Measurements from ENCODE around the gene STRAP. TPM values are rescaled to one million over a fixed set of nuclear protein-coding genes. Genes with fewer than 3 reads are reported as not detected.

Gene STRAP
- 109 TPM for total RNA-seq
- long read RNA-seq, transcript STRAP-206 (9 exons, 1,698 nt): minor isoform, 111 of 792 reads
- long read RNA-seq, transcript STRAP-202 (10 exons, 1,866 nt): major isoform, 613 of 792 reads
- long read RNA-seq, partial matches to known transcripts: 19 of 792 reads
- long read RNA-seq, other reads (novel, unspliced or antisense): 48 of 792 reads

- peak; percentile 99 for DNase-seq (ENCODE audit: low spot score)
Measured at GRCh38 chr12:15882118-15882971, at the start of gene STRAP. Gene STRAP (plus strand): TSS chr12:15882387. CDS start chr12:15882708, 321 bp downstream.

GRCh38 chr12:15834575-15834974 is 47.6 kb upstream of the STRAP start:
- no peak for DNase-seq (ENCODE audit: low spot score)

- no peak for DNase-seq (ENCODE audit: low spot score)
Measured at GRCh38 chr12:15837141-15837790, 44.9 kb upstream of the STRAP start.

GRCh38 chr12:15839041-15839440 is 43.1 kb upstream of the STRAP start:
- DNase-seq (ENCODE audit: low spot score): no peak

- no peak for DNase-seq (ENCODE audit: low spot score)
Measured at GRCh38 chr12:15839682-15840081, 42.5 kb upstream of the STRAP start.

GRCh38 chr12:15842108-15842507 is 40.1 kb upstream of the STRAP start:
- no peak for DNase-seq (ENCODE audit: low spot score)

- DNase-seq (ENCODE audit: low spot score): no peak
Measured at GRCh38 chr12:15846887-15847286, 35.3 kb upstream of the STRAP start.

- no peak for DNase-seq (ENCODE audit: low spot score)
Measured at GRCh38 chr12:15848606-15849005, 33.6 kb upstream of the STRAP start.

GRCh38 chr12:15851045-15851620 is 31.1 kb upstream of the STRAP start:
- DNase-seq (ENCODE audit: low spot score): no peak

- DNase-seq (ENCODE audit: low spot score): no peak
Measured at GRCh38 chr12:15851919-15852318, 30.3 kb upstream of the STRAP start.

- DNase-seq (ENCODE audit: low spot score): no peak
Measured at GRCh38 chr12:15852383-15852782, 29.8 kb upstream of the STRAP start.

GRCh38 chr12:15853877-15854276 is 28.3 kb upstream of the STRAP start:
- no peak for DNase-seq (ENCODE audit: low spot score)

- no peak for DNase-seq (ENCODE audit: low spot score)
Measured at GRCh38 chr12:15854916-15855315, 27.3 kb upstream of the STRAP start.

- no peak for DNase-seq (ENCODE audit: low spot score)
Measured at GRCh38 chr12:15855646-15856045, 26.5 kb upstream of the STRAP start.

GRCh38 chr12:15856097-15856982 is 25.8 kb upstream of the STRAP start:
- no peak for DNase-seq (ENCODE audit: low spot score)

- DNase-seq (ENCODE audit: low spot score): no peak
Measured at GRCh38 chr12:15858353-15858752, 23.8 kb upstream of the STRAP start.

- no peak for DNase-seq (ENCODE audit: low spot score)
Measured at GRCh38 chr12:15859116-15859515, 23.1 kb upstream of the STRAP start.

GRCh38 chr12:15861404-15861803 is 20.8 kb upstream of the STRAP start:
- DNase-seq (ENCODE audit: low spot score): no peak

GRCh38 chr12:15862840-15863239 is 19.3 kb upstream of the STRAP start:
- DNase-seq (ENCODE audit: low spot score): no peak

- DNase-seq (ENCODE audit: low spot score): no peak
Measured at GRCh38 chr12:15863372-15863771, 18.8 kb upstream of the STRAP start.

GRCh38 chr12:15863984-15864383 is 18.2 kb upstream of the STRAP start:
- no peak for DNase-seq (ENCODE audit: low spot score)

All from mesenteric fat pad (tissue), 1 donor.